GM12892 (cell line): ENCODE results near the gene OR6K2.

ENCODE experiments used
- POLR2A ChIP-seq: IDR thresholded peaks from 2 replicates; pipeline ENCODE4 v1.6.1; 2011; ENCODE audit warnings: low read depth, low read length, control low read depth
- TAF1 ChIP-seq: IDR thresholded peaks from 2 replicates; pipeline ENCODE4 v1.6.1; 2011; ENCODE audit warnings: low read depth, mild to moderate bottlenecking, control low read depth, low read length, borderline replicate concordance

DNA sequence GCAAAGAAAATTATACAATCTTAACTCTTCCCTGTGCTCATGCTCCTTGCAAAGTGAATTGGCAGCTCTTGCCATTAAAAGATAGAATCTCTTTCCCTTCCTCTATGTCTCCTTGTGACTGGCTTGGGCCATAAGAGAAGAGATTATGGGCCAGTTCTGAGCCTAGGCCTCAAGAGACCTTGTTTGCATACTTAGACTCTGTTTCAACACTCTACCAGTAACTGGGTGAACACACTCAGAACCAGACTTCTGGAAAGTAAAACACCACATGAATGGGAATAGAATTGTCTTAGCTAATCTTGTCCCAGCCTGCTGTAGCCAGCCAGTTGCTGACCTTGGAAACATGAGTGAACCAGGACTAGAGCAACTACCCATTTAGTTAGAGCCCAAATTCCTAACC lies 35.4 kb upstream of the OR6K2 start:
- TF ChIP-seq TAF1 (no peak), POLR2A (no peak)
